Endothelial cell of umbilical vein (primary cell): ENCODE results near the gene TPK1.

ENCODE experiments used
- EZH2 ChIP-seq: IDR thresholded peaks from 2 replicates; pipeline ENCODE4 v1.6.1; 2012; ENCODE audit warnings: borderline replicate concordance, low read depth, mild to moderate bottlenecking, moderate library complexity, low read length, inconsistent platforms; ENCODE audit not compliant: severe bottlenecking
- GATA2 ChIP-seq: IDR thresholded peaks from 2 replicates; pipeline ENCODE4 v1.7.0; 2011; ENCODE audit warnings: low read depth, mild to moderate bottlenecking, moderate library complexity, mixed read lengths, low read length; ENCODE audit not compliant: insufficient read length, insufficient read depth
- JUN ChIP-seq: IDR thresholded peaks from 2 replicates; pipeline ENCODE4 v1.6.1; 2011; ENCODE audit warnings: borderline replicate concordance, low read depth; ENCODE audit not compliant: insufficient read length, insufficient read depth
- MAX ChIP-seq: IDR thresholded peaks from 2 replicates; pipeline ENCODE4 v1.6.1; 2011; ENCODE audit not compliant: insufficient read depth, insufficient read length
- MYC ChIP-seq: IDR thresholded peaks from one replicate; pipeline ENCODE4 v1.6.1; 2011; ENCODE audit warnings: mild to moderate bottlenecking, low read depth, low read length
- POLR2A ChIP-seq: IDR thresholded peaks from 2 replicates; pipeline ENCODE4 v1.6.1; 2012; ENCODE audit warnings: low read depth, mild to moderate bottlenecking, control low read depth, low read length
- POLR2AphosphoS5 ChIP-seq: IDR thresholded peaks from 2 replicates; pipeline ENCODE4 v1.6.1; 2012; ENCODE audit warnings: low read depth, mild to moderate bottlenecking, control low read depth, low read length, moderate library complexity; ENCODE audit not compliant: insufficient read depth
- TF ChIP-seq, protein P1 (sequence below), 2 donors: IDR thresholded peaks; 1 replicate in 1 of 2; 2 replicates in 1 of 2; pipeline ENCODE4 v1.5.1; 2011; ENCODE audit warnings: low read length in 2 of 2, mild to moderate bottlenecking in 2 of 2, moderate library complexity in 2 of 2, control low read depth in 1 of 2, inconsistent platforms in 1 of 2, low read depth in 1 of 2; ENCODE audit not compliant: insufficient read depth in 1 of 2; ENCODE audit errors: extremely low read depth in 1 of 2

GRCh38 chr7:144629011-144629410 lies 206.8 kb downstream of the TPK1 start:
- TF ChIP-seq, protein P1, sequence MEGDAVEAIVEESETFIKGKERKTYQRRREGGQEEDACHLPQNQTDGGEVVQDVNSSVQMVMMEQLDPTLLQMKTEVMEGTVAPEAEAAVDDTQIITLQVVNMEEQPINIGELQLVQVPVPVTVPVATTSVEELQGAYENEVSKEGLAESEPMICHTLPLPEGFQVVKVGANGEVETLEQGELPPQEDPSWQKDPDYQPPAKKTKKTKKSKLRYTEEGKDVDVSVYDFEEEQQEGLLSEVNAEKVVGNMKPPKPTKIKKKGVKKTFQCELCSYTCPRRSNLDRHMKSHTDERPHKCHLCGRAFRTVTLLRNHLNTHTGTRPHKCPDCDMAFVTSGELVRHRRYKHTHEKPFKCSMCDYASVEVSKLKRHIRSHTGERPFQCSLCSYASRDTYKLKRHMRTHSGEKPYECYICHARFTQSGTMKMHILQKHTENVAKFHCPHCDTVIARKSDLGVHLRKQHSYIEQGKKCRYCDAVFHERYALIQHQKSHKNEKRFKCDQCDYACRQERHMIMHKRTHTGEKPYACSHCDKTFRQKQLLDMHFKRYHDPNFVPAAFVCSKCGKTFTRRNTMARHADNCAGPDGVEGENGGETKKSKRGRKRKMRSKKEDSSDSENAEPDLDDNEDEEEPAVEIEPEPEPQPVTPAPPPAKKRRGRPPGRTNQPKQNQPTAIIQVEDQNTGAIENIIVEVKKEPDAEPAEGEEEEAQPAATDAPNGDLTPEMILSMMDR (IDR thresholded peaks at IDR 0.05; ENCODE audit: extremely low read depth in 1 of 2, insufficient read depth in 1 of 2, low read depth in 1 of 2, low read length in 2 of 2): no peak
- no peak for TF ChIP-seq EZH2
- no peak for TF ChIP-seq POLR2AphosphoS5
- no peak for TF ChIP-seq POLR2A
- no peak for TF ChIP-seq JUN
- no peak for TF ChIP-seq GATA2
- TF ChIP-seq MAX: no peak
- TF ChIP-seq MYC: no peak
